T-helper 9 cell (primary cell): ENCODE data around the gene KRTAP2-2.
"Not testable (repeated sequence)": the region's sequence is repeated elsewhere in the genome, so short reads cannot be mapped to it uniquely, and the experiment has no call there.

Experiments used
- DNase-seq: peaks from one replicate; pipeline ENCODE4 v3.0.0-alpha.2; 2020
- total RNA-seq, 2 donors: gene quantifications; one replicate each; lab custom pipeline; 2026; lab: John Stamatoyannopoulos, UW

Gene KRTAP2-2
- total RNA-seq = 0 reads per million in 2 donors

- DNase-seq = not testable (repeated sequence)
Measured at GRCh38 chr17:41055130-41055529, at the start of gene KRTAP2-2. TSS of gene KRTAP2-2 (minus strand) at chr17:41055230. CDS start at chr17:41055211, 19 bp downstream.

- DNase-seq = not testable (repeated sequence)
Measured at GRCh38 chr17:41104386-41105038, 49.5 kb upstream of the KRTAP2-2 start.

GRCh38 chr17:41103896-41104295 is 48.9 kb upstream of the KRTAP2-2 start:
- no peak for DNase-seq

GRCh38 chr17:41101586-41102259 is 46.7 kb upstream of the KRTAP2-2 start, which contains the start of gene KRTAP4-16:
TSS of gene KRTAP4-16 (minus strand) at chr17:41102209. CDS start at chr17:41102209, 0 bp downstream.
- no peak for DNase-seq

- not testable (repeated sequence) for DNase-seq
Measured at GRCh38 chr17:41099682-41100480, 44.9 kb upstream of the KRTAP2-2 start.

- DNase-seq = no peak
Measured at GRCh38 chr17:41098481-41098880, 43.5 kb upstream of the KRTAP2-2 start.

GRCh38 chr17:41098042-41098441 is 43.0 kb upstream of the KRTAP2-2 start, which contains the start of gene KRTAP4-8:
TSS of gene KRTAP4-8 (minus strand) at chr17:41098142. CDS start at chr17:41098084, 58 bp downstream.
- DNase-seq = no peak

- DNase-seq = no peak
Measured at GRCh38 chr17:41096055-41096454, 41.0 kb upstream of the KRTAP2-2 start.

GRCh38 chr17:41088760-41089352 is 33.8 kb upstream of the KRTAP2-2 start:
- DNase-seq = not testable (repeated sequence)

GRCh38 chr17:41084100-41084856 is 29.2 kb upstream of the KRTAP2-2 start, which contains the start of gene KRTAP4-7:
TSS of gene KRTAP4-7 (plus strand) at chr17:41084150. CDS start at chr17:41084207, 57 bp downstream.
- DNase-seq = not testable (repeated sequence)

GRCh38 chr17:41083427-41083826 is 28.4 kb upstream of the KRTAP2-2 start:
- not testable (repeated sequence) for DNase-seq

- DNase-seq = no peak
Measured at GRCh38 chr17:41082626-41083025, 27.6 kb upstream of the KRTAP2-2 start.

- no peak for DNase-seq
Measured at GRCh38 chr17:41076788-41077187, 21.8 kb upstream of the KRTAP2-2 start.

- no peak for DNase-seq
Measured at GRCh38 chr17:41073676-41074075, 18.6 kb upstream of the KRTAP2-2 start.

GRCh38 chr17:41071606-41072360 is 16.8 kb upstream of the KRTAP2-2 start:
- no peak for DNase-seq

GRCh38 chr17:41069031-41069430 is 14.0 kb upstream of the KRTAP2-2 start:
- DNase-seq = no peak

GRCh38 chr17:41067281-41067680 is 12.3 kb upstream of the KRTAP2-2 start:
- no peak for DNase-seq

GRCh38 chr17:41065829-41066624 is 11.0 kb upstream of the KRTAP2-2 start, which contains the start of gene KRTAP2-4:
TSS of gene KRTAP2-4 (minus strand) at chr17:41065879. CDS start at chr17:41065845, 34 bp downstream.
- DNase-seq = no peak

GRCh38 chr17:41065016-41065689 is 10.1 kb upstream of the KRTAP2-2 start:
- not testable (repeated sequence) for DNase-seq
